ENCODE measurements around the gene GALNT11.
"Not testable (repeated sequence)": the region's sequence is repeated elsewhere in the genome, so short reads cannot be mapped to it uniquely, and the experiment has no call there.

The GALNT11 gene

GRCh38 chr7:152027491-152028365, 2.3 kb downstream of the GALNT11 start:
- DNase-seq (ENCODE audit: low read depth in 4 of 4, low spot score in 1 of 4) = not testable (repeated sequence)

GRCh38 chr7:152030059-152030458, 4.6 kb downstream of the GALNT11 start:
- not testable (repeated sequence) for DNase-seq (ENCODE audit: low read depth in 4 of 4, low spot score in 1 of 4)

- not testable (repeated sequence) for DNase-seq (ENCODE audit: low read depth in 4 of 4, low spot score in 1 of 4)
These were observed 5.2 kb downstream of the GALNT11 start for GRCh38 chr7:152030639-152031038.

- DNase-seq (ENCODE audit: low read depth in 4 of 4, low spot score in 1 of 4) = no peak
These were observed 10.3 kb downstream of the GALNT11 start for GRCh38 chr7:152035817-152036216.

GRCh38 chr7:152038410-152038809, 12.9 kb downstream of the GALNT11 start:
- not testable (repeated sequence) for DNase-seq (ENCODE audit: low read depth in 4 of 4, low spot score in 1 of 4)

- DNase-seq (ENCODE audit: low read depth in 4 of 4, low spot score in 1 of 4) = not testable (repeated sequence)
These were observed 17.6 kb downstream of the GALNT11 start for GRCh38 chr7:152043086-152043485.

- not testable (repeated sequence) for DNase-seq (ENCODE audit: low read depth in 4 of 4, low spot score in 1 of 4)
These were observed 19.4 kb downstream of the GALNT11 start for GRCh38 chr7:152044909-152045308.

GRCh38 chr7:152046531-152046930, 21.1 kb downstream of the GALNT11 start:
- DNase-seq (ENCODE audit: low read depth in 4 of 4, low spot score in 1 of 4) = no peak

- DNase-seq (ENCODE audit: low read depth in 4 of 4, low spot score in 1 of 4) = no peak
These were observed 22.6 kb downstream of the GALNT11 start for GRCh38 chr7:152048051-152048450.

GRCh38 chr7:152050547-152050971, 25.1 kb downstream of the GALNT11 start:
- DNase-seq (ENCODE audit: low read depth in 4 of 4, low spot score in 1 of 4) = no peak

GRCh38 chr7:152051968-152052367, 26.5 kb downstream of the GALNT11 start:
- DNase-seq (ENCODE audit: low read depth in 4 of 4, low spot score in 1 of 4) = no peak

GRCh38 chr7:152052771-152053170, 27.3 kb downstream of the GALNT11 start:
- DNase-seq (ENCODE audit: low read depth in 4 of 4, low spot score in 1 of 4) = no peak

GRCh38 chr7:152054367-152055230, 29.1 kb downstream of the GALNT11 start:
- no peak for DNase-seq (ENCODE audit: low read depth in 4 of 4, low spot score in 1 of 4)

- no peak for DNase-seq (ENCODE audit: low read depth in 4 of 4, low spot score in 1 of 4)
These were observed 31.3 kb downstream of the GALNT11 start for GRCh38 chr7:152056621-152057274.

- DNase-seq (ENCODE audit: low read depth in 4 of 4, low spot score in 1 of 4) = no peak
These were observed 33.8 kb downstream of the GALNT11 start for GRCh38 chr7:152059311-152059710.

GRCh38 chr7:152061086-152061485, 35.6 kb downstream of the GALNT11 start:
- DNase-seq (ENCODE audit: low read depth in 4 of 4, low spot score in 1 of 4) = not testable (repeated sequence)

- not testable (repeated sequence) for DNase-seq (ENCODE audit: low read depth in 4 of 4, low spot score in 1 of 4)
These were observed 37.7 kb downstream of the GALNT11 start for GRCh38 chr7:152063192-152063591.

GRCh38 chr7:152063821-152064220, 38.3 kb downstream of the GALNT11 start:
- DNase-seq (ENCODE audit: low read depth in 4 of 4, low spot score in 1 of 4) = not testable (repeated sequence)

GRCh38 chr7:152065800-152066344, 40.4 kb downstream of the GALNT11 start:
- DNase-seq (ENCODE audit: low read depth in 4 of 4, low spot score in 1 of 4) = not testable (repeated sequence)

GRCh38 chr7:152072421-152072820, 46.9 kb downstream of the GALNT11 start:
- DNase-seq (ENCODE audit: low read depth in 4 of 4, low spot score in 1 of 4) = no peak

- no peak for DNase-seq (ENCODE audit: low read depth in 4 of 4, low spot score in 1 of 4)
These were observed 47.9 kb downstream of the GALNT11 start for GRCh38 chr7:152073352-152073751.

Measured in stimulated activated CD4-positive, alpha-beta T cell treated with anti-CD3 and anti-CD28 coated beads, Interleukin-1b, Interleukin-23, amount 100 ng/mL, for 24 hours (primary cell).